Activated CD4-positive, alpha-beta T cell treated with anti-CD3 and anti-CD28 coated beads, Interleukin-10, Interleukin-2, amounts not matched to agents 100 ng/mL and 50 ng/mL, durations not matched to agents 16 hours and 8 hours (primary cell): Measurements from ENCODE around the gene PSMA8.
"Not testable (repeated sequence)": the region's sequence is repeated elsewhere in the genome, so short reads cannot be mapped to it uniquely, and the experiment has no call there.

Experiments
- DNase-seq: peaks from one replicate; pipeline ENCODE4 v3.0.0-alpha.2; 2020

Gene PSMA8

DNA sequence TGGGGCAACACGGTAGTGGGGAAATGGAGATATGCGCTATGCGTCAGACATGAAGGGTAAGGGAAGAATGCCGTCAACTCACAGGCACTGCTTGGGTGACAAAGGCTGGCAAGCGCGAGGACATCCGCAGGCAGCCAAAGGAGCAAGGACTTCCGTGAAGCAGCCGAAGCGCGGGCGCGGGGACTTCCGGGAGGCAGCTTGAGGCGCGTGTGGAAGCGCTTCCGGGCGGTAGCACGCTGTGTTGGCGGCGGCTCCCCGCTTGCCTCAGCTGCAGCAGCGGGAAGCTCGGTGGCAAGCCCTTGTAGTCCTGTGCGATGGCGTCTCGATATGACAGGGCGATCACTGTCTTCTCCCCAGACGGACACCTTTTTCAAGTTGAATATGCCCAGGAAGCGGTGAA is at the start of gene PSMA8:
Gene PSMA8 (plus strand): TSS at position 218 of the 400 bp plus-strand sequence. CDS start 97 bp downstream, at position 315.
- peak; percentile 61 for DNase-seq

DNA sequence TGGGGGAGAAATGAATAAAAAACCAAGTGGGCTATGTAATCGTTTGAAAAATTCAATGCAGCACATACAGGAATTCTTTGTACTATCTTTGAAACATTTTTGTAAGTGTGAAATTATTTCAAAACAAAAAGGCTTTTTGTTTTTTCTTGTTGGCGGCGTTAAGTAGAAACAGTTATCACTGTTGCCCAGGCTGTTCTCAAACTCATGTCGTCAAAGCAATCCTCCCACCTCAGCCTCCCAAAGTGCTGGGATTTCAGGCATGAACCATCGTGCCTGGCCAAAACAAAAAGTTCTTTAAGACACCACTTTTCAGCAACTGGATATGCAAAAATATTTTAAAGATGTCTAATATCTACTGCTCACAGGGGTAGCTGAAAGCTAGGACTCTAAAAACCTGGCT is 48.6 kb upstream of the PSMA8 start:
- DNase-seq: no peak

DNA sequence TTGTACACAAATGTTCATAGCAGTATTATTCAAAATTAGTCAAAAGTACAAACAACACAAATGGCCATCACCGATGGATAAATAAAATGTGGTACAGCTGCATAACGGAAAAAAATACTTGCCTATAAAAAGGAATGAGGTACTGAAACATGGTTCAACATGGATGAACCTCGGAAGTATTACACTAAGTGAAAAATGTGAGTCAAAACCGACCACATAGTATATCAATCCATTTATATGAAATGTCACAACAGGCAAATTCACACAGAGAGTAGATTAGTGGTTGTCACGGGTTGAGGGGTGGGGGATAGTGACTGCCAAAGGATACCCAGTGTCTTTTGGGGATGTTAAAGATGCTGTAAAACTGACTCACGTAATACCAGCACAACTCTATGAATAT is 46.7 kb upstream of the PSMA8 start:
- DNase-seq: no peak

DNA sequence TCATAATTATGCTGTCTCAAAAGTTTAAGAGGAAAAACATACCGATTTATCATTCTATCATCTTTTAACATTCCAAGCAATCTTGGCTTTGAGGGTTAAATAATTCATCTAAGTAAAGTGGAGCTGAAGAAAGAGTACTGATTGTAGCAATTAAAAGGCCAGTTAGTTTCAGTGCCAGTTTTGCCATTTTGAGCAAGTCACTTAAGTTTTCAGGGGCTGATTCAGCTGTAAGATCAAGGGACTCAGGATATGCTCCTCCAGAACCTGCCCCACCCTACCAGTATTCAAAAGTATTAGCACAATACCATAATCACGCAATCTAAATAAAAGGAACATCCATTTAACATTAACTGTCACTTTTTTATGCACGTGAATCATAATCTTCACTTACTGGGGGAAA is 45.2 kb upstream of the PSMA8 start:
- peak; percentile 8 for DNase-seq

DNA sequence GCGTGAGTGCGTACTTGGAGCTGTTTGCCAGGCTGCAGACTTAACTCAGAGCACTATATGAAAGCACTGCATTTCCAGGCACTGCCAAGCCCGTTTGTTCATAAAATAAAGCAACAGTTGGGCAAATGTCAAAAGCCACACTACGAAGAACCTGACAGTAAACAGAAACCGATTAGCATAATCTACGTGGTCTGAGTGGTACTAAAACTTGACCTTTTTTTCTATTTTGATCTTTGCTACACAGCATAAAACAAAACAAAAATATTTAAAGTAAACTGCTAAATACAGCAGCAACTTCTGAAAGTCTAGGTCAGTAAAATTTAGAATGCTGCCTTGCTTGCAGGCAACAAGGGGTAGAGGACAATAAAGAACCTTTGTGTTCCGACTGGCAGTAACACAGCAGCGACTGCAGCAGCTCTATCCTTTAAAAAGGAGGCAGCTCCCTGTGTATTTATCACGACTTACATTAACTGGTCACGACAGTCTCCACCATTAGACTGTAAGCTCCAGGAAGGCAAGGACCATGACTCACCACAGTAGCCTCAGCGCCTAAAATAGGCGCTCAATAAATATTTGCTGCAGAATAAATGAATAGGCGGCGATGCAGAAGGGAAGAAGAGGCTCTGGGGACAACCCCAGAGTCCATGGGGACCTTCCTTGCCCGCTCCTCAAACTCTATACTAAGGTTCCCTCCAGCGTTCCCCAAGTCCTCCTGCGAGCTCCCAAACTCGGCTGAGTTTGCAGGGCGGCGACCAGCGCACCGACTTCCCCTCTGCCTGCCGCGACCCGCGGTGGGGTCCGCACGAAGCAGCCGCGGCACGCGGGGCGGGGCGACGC is 44.2 kb upstream of the PSMA8 start:
- DNase-seq: peak; percentile 32

DNA sequence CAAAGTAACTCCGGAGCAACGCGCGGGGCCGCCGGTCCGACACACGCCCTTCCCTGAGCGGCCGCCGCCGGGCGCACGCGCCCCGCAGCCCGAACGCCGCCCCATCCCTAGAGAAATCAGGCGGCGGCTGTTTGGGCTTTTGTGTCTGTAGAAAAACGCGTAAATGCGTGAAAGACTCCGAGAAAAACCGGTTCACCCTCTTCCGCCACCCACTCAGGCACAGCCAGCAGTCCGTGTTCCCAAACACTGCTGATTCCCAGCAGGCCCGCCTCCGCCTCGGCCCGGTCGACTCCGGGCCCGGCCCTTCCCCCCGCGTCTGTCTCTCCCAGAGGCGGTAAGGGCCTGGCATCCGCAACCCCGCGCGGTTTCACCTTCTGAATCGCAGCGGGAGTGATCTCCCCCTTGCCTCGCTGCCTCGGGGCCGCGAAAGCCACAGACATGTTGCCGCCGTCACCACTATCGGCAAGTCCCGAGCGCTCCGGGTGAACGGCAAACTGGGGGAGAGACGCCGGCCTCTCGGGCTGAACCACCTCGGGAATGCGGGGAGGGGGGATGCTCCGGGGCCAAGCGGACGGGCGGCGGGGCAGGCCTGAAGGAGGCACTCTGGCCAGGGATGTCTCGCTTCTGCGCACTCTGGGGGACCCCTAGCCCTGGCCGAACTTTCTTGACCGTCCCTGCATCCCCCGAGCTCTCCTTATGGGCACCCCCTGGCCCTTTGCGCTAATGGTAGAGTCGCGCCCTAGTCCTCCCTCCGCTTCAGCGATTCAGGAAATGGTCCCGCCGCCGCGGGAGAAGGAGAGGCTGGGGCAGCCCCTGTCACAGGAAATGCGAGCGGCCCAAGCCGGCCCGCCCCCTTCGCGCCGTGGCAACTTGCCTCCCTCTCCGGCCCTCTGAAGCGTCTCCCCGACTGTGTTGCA is 43.3 kb upstream of the PSMA8 start, which contains the start of gene SS18:
Gene SS18 (minus strand): TSS at position 484 of the 917 bp plus-strand sequence. CDS start 44 bp downstream, at position 440.
- peak; percentile 95 for DNase-seq

DNA sequence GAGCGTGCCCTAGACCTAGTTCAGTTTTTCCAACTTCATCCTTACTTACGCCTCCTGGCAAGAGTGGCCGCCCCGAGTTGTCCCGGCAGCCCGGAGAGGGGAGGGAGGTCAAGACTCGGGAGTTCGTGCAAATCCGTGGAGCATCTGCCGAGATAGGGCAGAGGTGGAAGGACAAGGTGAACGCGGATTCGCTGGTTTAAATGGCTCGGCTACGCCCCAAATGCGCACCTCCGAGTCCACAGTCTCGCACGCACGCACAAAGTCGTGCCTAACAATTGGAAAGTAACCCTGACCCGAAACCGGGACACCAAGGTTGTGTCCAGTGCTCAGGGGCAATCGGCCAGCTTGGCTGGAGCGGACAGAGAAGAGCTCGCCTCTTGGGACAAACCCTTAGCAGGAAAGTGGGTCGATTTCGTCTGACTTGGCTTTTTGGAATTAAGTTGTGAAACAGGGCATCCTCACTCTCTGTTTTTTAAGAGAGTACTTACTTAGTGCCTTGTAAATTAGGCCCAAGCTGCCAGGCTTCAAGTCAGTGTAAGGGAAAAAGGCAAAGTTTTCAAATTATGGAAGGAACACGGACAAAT is 42.5 kb upstream of the PSMA8 start:
- DNase-seq: peak; percentile 80

DNA sequence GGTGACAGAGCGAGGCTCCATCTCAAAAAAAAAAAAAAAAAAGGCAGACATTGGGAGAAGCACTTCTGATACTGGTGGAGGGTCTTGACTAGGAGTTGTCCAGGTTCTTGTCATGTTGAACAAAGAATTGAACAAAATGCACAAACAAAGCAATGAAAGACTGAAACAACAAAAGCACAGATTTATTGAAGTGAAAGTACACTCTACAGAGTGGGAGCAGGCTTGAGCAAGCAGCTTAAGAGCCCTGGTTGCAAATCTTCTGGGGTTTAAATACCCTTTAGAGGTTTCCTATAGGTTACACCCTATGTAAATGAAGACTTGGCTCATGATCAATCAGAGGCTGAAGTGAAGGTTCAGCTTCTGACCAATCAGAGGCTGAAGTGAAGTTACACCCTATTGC is 36.8 kb upstream of the PSMA8 start:
- no peak for DNase-seq

DNA sequence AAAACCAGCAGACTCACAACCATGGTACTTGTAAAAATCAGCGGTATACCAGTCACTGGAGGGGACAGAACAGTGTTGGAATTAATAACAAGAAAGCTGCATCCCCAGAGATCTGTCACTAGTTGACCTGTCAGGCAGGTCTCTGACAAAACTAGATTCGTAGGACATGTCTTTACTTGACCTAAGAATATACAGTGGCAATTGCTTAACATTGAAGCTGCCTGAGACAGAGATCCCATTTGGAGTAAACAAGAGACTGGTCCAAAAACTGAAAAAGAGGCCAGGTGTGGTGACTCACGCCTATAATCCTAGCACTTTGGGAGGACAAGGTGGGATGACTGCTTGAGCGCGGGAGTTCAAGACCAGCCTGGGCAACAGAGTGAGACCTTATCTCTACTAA is 36.1 kb upstream of the PSMA8 start:
- no peak for DNase-seq

DNA sequence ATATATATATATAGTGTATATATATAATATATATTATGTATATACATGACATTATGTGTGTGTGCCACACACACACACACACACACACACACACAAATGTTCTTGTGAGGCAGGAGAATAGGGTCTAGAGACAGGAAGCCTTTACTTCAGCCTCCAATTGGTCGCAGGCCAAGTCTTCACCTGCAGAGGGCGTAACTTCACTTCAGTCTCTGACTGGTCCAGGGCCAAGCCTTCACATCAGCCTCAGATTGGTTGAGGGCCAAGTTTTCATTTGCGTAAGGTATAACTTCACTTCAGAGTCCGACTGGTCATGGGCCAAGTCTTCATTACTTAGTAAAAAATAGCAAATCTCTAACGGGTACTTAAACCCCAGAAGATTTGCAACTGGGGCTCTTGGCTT is 30.1 kb upstream of the PSMA8 start:
- DNase-seq: peak; percentile 41

DNA sequence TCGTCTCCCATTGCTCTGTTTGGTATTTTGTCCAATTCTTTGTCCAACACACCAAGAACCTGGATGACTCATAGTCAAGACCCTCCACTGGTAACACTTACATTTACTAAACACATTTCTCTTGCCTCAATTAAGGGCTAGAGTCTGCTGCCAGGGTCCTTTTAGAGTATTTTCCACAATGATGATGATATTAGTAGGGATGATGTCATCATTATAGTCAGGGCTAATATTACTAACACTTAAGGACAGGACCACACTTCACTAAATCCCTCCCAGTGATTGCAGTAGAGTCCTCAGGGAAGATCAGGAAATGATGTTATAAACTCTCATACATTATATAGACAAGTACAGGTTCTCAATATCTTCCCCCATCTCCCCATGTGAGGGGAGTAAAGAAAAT is 29.6 kb upstream of the PSMA8 start:
- DNase-seq: no peak

DNA sequence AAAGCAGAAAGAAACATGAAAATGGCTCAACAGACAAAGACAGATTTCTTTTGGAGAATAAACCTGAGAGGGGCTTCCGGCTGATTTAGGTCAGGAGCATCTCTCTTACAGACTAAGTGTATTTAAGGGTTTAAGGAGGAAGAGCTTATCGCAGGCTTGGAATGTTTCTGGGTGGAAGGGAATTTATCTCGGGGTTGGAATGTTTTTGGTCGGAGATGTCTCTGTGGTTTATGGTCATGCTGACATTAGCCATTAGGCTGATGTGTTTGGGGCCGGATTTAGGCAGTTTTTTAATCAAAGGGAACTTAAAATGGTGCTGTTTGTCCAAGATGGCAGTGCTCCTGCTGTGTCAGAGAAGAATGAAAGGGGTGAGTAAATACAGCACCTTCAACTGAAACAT is 14.4 kb upstream of the PSMA8 start:
- no peak for DNase-seq

DNA sequence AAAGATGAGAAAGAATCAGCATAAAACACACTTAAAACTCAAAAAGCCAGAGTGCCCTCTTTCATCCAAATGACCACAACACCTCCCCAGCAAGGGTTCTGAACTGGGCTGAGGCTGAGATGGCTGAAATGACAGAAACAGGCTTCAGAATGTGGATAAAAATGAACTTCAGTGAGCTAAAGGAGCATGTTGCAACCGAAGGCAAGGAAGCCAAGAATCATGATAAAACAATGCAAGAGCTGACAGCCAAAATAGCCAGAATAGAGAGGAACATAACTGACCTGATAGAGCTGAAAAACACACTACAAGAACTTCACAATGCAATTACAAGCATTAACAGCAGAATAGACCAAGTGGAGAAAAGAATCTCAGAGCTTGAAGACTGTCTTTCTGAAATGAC is 12.2 kb upstream of the PSMA8 start:
- no peak for DNase-seq

DNA sequence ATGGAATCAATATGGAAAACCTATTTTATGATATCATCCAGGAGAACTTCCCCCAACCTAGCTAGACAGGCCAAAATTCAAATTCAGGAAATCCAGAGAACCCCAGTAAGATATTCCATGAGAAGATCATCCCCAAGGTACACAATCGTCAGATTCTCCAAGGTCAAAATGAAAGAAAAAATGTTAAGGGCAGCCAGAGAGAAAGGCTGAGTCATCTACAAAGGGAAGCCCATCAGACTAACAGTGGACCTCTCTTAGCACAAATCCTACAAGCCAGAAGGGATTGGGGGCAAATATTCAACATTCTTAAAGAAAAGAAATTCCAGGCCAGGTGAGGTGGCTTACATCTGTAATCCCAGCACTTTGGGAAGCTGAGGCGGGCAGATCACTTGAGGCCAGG is 11.7 kb upstream of the PSMA8 start:
- not testable (repeated sequence) for DNase-seq

DNA sequence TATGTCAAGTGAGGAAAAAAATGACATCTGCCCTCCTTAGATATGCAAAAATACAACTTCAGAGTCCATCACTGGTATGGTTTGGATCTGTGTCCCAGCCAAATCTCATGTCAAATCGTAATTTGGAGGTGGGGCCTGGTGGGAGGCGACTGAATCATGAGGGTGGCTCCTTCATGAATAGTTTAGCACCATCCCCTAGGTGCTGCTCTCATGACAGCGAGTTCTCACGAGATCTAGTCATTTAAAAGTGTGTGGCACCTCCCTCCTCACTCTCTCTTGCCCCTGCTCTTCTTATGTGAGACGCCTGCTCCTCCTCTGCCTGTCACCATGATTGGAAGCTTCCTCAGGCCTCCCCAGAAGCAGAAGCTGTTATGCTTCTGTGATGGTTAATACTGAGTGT is 5.9 kb upstream of the PSMA8 start:
- no peak for DNase-seq

DNA sequence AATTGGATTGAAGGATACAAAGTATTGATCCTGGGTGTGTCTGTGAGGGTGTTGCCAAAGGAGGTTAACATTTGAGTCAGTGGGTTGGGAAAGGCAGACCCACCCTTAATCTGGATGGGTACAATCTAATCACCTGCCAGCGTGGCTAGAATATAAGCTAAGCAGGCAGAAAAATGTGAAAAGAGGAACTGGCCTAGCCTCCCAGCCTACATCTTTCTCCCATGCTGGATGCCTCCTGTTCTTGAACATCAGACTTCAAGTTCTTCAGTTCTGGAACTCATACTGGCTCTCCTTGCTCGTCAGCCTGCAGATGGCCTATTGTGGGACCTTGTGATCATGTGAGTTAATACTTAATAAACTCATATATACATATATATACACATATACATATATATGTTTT is 5.5 kb upstream of the PSMA8 start:
- not testable (repeated sequence) for DNase-seq

DNA sequence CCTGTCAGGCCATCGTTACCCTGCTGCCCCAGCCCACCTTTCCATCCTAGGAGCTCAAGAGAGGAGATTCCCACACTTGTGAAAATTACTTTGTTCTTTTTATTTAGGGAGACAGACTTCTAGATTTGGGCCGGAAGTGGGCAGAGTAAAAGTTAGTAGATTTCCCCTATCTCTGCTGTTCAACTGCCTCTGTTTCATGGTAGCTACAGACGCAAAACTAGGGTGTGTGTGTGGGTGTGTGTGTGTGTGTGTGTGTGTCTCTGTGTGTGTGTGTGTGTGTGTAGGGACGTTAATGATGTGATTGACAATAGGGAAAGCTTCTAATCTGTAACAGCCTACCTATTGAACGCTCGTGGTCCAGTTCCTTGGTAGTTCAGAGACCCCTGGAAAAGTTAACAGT is 438 bp downstream of the PSMA8 start:
- DNase-seq: no peak

DNA sequence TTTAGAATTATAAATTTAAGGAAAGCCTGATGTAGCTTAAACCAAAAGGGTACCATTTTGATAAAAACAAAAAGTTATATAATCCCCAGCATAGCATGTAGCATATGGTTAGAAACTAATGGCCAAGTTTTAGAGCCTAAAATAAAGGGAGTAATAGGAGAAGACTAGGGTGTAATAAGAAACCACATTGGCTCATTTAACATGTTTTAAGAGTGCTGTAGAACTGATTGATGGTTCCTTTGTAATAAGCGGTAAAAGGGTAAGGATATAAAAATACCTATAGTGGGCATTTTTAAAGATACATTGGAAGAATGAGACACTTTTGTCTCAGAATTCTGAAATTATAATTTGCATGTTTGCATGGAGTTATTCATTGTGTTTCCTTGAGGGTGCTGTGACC is 1.9 kb downstream of the PSMA8 start:
- no peak for DNase-seq

DNA sequence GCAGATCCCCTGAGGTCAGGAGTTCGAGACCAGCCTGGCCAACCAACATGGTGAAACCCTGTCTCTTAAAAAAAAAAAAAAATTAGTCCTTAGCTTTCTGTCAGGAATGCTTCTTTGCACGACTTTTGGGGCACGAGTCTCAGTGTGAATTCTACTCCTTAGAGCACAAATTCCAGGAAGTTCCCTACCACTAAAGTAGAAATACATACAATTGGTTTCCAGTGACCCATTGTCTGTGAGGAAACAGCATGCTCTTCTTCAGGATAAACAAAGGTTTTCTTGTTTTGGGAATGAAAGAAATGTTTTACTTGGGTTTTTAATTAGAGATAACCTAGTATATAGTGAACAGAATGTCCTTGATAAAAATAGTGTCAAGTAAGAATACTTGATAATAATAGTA is 23.7 kb downstream of the PSMA8 start:
- DNase-seq: no peak

DNA sequence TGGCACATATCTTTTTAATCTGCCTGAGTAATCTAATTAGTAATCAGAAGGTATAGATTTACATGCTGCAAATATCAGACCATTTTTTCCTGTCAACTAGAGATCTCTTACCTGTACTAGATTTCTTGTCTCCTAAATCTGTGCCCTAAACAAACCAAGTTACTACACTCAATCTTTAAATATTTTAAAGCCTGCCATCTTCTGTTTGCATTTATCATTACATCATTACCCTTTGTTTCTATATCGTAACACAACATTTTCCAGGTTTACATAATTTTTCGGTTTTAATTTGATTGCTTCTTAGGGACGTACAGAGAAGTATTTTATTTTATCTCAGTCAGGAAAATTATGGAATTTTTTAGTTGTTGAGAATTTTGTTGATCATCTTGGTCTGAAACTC is 25.7 kb downstream of the PSMA8 start:
- DNase-seq: no peak

DNA sequence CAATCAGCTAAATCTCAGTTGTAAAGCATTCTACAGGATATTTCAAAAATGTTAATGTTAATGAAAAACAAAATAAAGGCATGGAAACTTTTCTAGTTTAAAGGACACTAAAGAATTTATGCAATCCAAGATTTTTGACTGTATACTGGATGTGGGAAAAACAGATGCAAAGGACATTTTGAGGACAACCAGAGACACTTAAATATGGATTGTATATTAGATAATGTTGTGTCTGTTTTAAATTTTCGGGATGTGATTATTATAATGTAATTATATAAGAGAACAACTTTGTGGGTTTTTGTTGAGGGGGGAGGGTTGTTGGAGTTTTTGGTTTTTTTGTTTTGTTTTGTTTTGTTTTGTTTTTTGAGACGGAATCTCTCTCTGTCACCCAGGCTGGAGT is 30.9 kb downstream of the PSMA8 start:
- DNase-seq: no peak

DNA sequence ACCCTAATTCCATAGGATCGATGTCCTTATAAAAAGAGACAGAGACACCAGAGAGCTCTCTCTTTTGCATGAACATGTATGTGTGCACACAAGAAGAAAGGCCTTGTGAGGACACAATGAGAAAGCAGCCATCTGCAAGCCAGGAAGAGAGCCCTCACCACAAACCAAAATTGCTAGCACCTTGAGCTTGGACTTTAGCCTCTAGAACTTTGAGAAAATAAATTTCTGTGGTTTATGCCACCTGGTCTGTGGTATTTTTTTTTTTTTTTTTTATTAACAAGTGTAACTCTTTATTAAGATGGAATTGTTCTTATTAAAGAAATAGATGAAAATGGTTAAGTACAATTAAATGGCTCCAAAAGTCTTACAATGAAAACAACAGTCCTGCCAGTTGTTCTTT is 33.9 kb downstream of the PSMA8 start:
- peak; percentile 9 for DNase-seq

DNA sequence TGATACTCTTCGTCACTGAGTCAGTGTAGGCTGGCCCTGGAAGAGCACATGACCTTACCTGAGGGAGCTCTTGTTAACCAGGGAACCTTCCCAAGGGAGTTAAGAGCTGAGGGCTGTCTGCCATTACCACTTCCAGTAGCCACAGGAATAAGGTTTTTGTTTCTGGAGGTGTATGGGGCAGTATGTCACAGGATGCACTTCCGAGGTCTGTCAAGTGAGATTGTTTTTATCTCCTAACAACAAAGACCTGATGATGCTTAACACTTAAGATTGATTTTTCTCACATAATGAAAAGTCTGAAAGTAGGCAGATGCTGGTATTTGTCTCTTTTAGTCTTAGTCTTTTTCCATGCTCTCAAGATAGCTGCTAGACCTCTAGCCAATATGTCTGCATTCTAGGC is 41.8 kb downstream of the PSMA8 start:
- DNase-seq: no peak

DNA sequence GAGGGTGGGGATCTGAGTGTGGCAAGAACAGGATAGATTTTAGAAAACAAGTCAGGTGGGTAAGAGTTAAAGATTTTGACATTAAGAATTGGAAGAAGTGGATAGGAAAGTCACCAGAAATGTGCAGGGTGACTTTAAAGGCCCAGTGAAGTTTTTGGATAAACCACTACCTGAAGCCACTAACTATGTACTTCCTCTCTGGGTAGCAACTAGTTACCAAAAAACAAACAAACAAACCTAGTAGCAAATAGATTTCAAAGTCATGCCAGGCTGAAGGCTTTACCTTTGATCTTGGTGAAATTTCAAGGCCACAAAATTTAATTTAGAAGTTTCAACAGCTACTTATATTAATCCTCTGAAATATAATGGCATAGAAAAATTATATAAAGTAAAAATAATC is 42.5 kb downstream of the PSMA8 start:
- DNase-seq: no peak
